GM21423 (cell line): ENCODE measurements around the gene SERPINB10.

Source experiments
- ATAC-seq: cut with Tn5 transposase; IDR thresholded peaks from one replicate; pipeline ENCODE4 v1.9.1; 2021; ENCODE audit warnings: mild to moderate bottlenecking, moderate library complexity; ENCODE audit not compliant: unreplicated experiment

The SERPINB10 gene, protein sequence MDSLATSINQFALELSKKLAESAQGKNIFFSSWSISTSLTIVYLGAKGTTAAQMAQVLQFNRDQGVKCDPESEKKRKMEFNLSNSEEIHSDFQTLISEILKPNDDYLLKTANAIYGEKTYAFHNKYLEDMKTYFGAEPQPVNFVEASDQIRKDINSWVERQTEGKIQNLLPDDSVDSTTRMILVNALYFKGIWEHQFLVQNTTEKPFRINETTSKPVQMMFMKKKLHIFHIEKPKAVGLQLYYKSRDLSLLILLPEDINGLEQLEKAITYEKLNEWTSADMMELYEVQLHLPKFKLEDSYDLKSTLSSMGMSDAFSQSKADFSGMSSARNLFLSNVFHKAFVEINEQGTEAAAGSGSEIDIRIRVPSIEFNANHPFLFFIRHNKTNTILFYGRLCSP

DNA sequence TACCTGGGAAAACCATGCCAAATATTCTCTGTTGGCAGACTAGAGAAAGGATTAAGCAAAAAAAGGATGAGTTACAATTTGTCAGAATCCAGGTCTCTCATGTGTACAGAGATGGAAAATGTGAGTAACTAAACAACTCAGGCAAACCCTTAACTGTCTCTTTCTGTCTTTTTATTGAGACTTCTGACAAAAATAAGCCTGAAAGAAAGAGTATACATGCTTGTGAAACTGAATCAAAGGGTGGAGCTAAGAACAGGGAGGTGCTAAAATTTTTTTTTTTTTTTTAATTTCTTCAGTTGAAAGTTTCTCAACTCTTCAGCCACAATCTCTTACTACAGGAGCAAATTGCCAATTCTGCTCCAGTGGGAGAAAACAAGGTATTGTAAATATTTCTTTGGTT lies at the start of gene SERPINB10:
TSS of gene SERPINB10 (plus strand) at position 295 of the 400 bp plus-strand sequence. CDS start 7,553 bp downstream, outside the sequence.
- ATAC-seq: peak; percentile 56

DNA sequence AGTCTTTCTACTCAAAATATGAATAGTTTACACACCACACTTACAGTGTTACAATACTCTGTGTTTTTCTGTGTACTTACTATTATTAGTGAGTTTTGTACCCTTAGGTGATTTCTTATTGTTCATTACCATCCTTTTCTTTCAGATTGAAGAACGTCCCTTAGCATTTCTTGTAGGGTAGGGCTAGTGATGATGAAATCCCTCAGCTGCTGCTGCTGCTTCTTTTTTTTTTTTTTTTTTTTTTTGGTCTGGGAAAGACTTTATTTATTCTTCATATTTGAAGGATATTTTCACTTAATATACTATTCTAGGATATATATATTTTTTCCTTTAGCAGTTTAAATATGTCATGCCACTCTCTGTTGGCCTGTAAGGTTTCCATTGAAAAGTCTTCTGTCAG lies 49.3 kb upstream of the SERPINB10 start:
- no peak for ATAC-seq

DNA sequence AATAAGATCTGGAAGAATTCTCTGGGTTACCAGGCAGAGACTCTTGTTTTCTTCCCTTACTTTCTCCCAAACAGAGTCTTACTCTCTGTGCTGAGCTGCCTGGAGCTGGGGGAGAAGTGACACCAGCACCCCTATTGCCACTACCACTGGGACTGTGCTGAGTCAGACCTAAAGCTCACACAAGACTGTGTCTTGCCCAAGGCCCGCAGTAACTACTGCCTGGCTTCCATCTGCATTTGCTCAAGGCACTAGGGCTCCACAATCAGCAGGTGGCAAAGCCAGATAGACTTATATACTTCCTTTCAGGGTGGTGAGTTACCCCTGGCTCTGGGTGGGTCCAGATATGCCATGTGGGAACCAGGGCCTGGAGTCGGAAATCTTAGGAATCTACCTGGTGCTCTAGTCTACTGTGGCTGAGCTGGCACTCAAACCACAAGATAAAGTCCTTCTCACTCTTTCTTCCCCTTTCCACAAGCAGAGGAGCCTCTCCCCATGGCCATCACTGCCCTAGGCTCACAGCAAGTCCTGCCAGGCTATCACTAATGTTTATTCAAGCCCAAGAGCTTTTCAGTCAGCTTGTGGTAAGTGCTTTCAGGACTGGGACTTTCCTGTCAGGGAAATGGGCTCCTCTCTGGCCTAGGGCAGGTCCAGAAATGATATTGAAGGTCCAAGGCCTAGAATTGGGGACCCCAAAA lies 47.8 kb upstream of the SERPINB10 start:
- no peak for ATAC-seq

DNA sequence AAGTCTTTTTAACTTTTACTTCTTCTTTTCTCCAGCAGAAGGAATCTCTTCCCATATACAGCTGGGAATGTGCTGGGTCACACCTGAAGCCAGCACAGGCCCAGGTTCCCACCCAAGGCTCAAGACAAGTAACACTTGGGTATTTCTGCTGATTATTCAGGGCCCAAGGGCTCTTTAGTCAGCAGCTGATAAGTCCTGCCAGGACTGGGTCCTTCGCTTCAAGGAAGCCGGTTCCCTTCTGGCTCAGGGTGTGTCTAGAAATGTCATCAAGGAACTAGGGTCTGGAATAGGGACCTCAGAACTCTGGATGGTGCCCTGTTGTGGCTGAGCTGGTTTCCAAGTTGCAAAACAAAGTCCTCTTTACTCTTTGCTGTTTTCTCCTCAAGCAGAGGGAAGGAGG lies 47.2 kb upstream of the SERPINB10 start:
- no peak for ATAC-seq

DNA sequence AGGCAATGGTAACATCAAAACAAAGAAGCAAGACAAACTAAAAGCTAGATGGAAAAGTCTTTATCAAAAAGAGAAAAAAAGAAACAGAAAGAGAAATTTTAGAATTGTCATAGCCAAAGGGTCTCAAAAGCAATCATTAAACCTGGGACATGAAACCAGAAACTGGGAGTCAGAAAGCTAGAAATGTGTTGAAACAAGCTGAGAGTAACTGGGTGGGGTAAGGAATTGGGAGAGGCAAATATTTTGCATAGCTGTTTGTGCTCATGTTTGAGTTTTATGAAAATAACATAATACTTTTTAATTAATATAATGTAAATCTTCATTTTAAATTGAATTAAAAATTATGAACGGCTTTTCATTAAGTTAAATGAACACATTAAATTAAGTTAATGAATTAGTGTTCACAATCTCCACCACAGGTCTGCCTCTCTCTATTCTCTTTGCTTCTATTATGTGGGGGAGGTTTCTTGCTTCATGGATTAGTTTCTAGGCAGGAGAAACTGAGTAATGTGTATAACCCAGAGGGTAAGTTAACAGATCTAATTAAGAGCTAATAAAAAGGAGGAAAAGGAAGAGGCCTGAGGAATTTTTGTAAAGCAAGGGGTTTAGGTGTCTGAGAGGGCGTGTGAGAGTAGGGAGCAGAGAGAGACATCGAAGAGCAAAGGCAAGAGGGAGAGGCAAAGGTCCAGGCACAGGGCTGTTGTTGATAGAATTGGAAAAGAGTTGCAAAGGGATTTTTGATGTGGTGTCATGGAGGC lies 40.2 kb upstream of the SERPINB10 start:
- no peak for ATAC-seq

DNA sequence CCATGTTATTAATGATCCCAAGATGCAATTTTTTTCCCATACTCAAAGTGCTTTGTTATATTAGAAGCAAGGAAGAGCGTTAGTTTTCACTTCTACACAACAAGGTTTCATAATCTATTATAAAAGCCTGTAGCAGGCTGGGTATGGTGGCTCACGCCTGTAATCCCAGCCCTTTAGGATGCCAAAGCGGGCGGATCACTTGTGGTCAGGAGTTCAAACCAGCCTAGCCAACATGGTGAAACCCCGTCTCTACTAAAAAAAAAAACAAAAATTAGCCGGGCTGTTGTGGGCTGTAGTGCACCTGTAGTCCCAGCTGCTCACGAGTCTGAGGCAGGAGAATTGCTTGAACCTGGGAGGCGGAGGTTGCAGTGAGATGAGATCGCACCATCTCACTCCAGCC lies 39.2 kb upstream of the SERPINB10 start:
- no peak for ATAC-seq

DNA sequence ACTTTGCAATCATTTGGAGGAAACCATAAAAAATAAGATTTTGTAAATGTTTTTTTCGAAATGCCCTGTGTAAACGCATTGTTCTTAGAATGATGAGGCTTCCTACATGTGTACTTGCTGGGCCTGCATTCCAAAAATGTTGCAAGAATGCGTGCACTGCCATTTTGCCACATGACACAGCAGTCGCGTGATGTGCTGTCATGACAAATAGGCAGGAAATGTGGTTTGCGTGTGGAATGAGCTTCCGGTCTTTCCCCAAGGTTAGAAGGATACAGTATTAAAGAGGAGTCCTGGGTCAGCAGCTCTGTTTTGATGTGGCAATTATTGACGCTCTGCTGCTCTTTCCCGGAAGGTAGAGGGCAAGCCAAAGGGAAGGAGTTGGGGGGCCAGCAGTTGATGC lies 38.4 kb upstream of the SERPINB10 start:
- no peak for ATAC-seq

DNA sequence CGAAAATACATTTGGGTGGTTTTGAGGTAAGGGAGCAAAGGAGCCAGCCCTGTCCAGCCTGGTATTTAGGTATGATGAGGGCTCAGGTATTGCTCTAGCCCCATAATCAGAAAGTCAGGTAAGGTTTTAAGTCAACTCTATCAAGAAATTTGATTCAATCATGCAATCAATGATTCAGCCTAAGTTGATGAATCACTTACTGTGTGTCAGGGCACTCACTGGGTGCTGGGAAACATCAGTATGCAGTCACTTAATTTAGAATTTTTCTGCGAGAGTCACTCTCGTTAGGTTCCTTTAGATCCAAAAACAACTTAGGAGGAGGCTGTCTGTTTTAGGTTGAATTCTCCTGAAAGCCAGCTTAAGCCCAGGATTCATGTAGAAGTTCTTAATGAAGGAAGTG lies 37.9 kb upstream of the SERPINB10 start:
- ATAC-seq: no peak

DNA sequence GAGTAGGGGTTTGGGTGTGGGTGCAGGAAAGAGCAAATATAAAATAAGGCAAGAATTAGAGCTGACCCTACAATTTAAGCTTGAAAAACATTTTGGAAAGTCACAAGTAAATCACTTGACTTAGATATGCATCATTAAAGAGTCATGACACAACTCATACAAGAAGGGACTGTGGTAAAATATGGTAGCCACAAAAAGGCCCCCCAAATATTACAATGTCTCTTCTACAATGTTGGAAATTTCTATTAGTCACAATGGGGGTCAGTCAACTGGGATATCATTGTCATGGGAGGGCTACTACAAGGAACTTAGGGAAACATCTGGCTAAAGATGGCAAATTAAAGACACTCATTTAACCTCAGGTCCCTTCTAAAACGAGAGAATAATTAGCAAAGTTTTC lies 35.9 kb upstream of the SERPINB10 start:
- ATAC-seq: no peak

DNA sequence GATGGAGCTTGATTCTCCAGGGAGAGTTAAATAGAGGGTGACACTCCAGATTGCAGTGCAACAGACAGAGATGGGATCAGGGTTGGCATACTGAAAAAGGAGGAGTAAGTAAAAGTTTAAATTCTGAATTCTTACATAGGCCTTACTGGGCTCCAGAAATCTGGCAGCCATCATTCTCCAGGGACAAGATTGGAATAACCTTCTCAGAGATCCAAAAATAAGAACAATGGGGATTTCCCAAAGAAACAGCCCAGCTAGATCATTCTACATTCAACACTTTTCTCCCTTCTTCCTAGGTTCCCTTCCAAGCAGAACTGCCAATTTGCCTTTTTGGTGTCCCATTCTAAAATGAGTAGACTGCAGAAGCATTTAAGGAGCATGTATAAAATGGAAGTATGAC lies 35.2 kb upstream of the SERPINB10 start:
- ATAC-seq: no peak

DNA sequence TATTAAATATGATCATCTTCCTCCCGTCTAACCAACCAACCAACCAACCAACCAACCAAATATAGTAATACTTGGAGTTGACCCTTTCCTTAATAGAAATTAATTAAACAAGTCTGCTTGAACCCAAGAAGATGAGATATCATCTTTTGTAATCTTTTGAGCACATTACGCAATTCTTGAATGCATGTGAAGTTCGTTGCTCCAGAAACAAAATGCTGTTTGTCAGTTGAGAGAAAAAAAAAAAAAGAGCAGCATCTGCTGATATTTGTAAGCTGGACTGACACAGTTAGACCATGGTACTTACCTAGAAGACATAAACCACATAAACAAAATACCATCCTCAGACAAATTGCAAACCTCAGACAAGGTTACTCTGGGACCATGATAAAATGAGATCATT lies 29.4 kb upstream of the SERPINB10 start:
- no peak for ATAC-seq

DNA sequence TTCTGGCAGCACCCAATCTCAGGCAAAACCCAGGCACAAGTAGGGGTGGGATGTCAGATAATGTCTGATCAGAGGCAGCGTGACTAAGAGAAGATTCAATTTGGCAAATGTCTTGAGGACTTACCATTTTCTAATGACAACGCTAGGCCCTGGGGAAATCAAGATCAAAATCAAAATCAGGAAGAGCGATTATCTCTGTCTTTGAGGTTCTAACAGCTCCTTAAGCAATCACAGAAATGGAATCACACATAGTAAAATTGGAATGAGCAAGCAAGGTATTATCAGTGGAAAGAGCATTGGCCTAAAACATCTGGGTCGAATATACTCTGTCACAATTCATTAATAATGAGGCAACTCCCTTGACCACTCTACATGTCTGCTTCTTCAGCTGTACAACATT lies 28.8 kb upstream of the SERPINB10 start:
- ATAC-seq: no peak

DNA sequence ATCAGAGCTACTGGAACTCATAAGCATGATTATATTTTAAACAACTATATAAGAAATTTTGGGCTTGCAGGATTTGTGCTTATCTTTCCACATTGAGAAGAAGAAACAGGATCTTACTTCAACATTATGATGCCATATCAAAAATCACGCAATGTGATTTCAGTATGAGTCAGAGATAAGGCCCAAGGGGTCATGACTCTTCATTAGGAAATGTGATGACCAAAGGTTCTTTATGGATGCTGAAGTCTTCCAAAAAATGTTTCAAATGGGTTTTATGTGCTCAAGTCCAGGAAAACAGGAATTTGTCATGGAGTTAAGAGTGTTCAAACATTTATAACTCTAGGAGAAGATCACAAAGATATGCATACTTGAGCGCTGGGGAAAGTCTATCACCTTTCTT lies 28.0 kb upstream of the SERPINB10 start:
- ATAC-seq: no peak

DNA sequence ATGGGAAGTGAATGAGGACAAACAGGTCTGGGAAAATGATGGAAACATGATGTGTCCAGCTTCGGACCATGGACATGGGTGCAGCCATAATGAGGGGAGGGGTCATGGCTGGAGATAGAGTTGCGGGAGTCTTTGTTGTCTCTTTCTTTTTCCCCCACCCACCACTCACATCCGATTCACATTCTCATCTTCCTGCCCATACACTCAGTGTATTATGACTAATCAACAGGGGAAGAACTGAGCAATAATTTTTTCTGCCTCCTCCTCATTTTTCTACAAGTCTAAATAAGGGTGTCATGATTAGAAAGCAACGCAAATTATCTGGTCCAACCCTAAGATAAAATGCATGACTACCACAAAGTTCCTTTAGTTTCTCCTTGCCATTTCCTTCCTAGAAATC lies 25.9 kb upstream of the SERPINB10 start:
- no peak for ATAC-seq

DNA sequence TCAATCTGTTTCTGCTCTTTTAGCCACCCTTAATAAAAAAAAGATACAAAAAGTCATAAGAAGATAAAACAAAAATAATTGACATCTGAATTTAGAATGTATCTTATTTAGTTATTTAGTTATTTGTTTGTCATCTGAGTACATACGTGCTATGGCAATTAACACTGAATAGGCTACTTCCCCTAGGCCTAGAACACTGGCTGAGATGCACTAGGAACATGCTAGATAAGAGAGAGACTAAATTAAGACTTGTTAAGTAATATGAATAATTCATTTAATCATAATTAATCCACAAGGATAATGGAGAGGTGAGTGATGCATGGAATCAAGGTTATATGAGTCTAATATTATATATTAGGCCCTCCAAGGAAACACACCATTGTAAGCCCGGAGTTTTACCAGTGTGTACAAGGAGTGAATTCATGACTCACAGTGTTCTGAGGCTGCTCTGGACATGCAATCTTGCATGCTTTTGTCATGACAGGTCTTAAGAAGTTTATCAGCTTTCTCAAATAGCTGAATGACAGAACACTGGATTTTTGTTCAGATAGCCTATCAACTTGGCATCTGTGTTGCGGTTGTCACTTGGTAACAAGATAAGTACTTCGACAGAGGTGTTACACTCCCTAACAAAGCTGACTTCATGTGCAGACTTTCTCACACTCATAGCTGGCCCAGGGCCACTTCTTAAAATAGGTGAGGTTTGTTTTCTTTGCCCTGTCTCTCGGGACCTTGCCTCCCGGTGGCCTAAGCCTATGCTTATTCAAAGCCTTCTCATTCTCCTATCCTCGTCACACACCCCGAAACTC lies 25.2 kb upstream of the SERPINB10 start:
- ATAC-seq: no peak

DNA sequence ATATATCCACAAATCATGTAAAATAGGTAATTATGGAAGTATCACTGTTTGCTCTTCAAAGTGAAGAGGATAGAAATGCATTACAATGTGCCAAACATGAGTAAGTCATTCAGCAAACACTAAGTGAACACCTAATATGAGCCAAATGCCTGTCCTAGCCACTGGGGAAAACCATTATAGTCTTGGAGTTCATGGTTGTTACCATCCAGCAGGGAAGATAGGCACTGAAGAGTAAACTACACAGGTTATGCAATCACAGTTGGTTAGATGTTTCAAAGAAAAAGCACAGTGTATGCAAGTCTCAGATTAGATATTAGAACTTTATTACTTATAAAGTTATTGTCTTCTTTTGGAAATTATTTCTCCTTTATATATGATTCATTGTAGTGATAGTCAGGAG lies 24.1 kb upstream of the SERPINB10 start:
- no peak for ATAC-seq

DNA sequence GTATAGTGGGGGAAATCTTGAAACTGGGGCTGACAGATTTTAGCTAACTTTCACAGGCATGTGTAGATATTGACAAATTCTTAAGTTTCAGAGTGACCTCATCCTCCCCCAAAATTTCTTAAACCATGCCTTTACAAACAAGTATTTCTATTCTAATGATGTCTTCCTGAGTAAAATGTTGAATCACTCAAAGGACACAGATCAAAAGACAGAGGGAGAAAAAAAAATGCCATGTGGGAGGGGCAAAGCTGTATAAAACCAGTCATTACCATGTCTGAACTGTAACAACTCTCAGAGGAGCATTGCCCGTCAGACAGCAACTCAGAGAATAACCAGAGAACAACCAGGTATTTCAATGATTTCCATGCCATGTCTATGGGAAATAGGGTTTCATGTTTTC lies 20.3 kb upstream of the SERPINB10 start, which contains the start of gene SERPINB2:
TSS of gene SERPINB2 (plus strand) at position 282 of the 400 bp plus-strand sequence. CDS start 3,740 bp downstream, outside the sequence.
- no peak for ATAC-seq

DNA sequence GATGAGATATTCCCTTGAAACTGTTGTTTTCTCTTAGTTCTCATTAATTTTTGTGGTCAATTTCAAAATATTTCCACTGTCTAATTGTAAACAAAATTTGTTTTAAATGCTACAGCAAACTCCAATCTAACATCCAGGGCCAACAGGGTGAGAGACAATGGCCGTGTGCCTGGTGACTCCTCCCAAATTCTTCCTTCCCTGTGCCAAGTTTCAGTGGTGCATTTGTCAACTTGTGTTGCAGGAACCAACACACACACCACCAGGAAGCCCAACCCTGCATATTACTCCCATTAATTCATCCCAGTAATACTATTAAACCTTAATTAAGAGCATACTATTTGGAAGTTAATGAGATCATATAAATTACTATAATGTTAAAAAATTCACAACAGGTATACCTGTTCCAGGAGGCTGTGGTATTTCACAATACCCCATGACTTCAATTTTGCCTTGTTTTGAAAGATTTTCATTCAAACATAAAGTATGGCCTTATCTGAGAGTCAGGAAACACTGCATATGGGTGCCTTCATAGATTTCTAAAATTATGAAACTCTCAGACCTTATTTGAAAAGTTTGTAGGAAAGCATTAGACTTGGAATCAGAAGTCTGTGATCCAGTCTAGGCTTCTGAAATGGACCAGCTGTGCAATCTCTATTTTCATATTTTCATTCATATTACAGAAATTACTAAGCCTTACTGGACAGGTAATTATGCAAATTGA lies 19.1 kb upstream of the SERPINB10 start:
- ATAC-seq: no peak

DNA sequence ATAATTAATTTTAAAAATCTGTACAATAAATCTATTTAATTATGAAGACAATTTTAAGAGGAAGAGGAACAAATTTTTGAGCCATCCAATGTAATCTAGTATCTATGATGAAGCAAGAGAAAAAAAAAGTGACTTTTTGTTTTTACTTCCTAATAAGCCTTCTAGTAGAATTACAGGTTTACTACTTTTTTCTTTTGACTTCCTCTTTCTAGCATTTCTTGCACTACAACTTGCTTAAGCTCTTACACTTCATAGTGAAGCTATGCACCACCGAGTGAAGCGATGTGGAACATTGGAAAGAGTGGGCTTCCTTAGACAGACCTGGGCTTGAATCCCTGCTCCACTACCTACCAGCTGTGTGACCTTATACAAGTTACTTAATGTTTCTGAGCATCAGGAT lies 18.1 kb upstream of the SERPINB10 start:
- no peak for ATAC-seq
